ELF-1 (cell line): ENCODE data around the gene TRPT1.

Experiments used
- DNase-seq: peaks from one replicate; pipeline ENCODE4 v3.0.0-alpha.2; 2016; ENCODE audit warnings: low read depth, low spot score

TRPT1 gene

DNA sequence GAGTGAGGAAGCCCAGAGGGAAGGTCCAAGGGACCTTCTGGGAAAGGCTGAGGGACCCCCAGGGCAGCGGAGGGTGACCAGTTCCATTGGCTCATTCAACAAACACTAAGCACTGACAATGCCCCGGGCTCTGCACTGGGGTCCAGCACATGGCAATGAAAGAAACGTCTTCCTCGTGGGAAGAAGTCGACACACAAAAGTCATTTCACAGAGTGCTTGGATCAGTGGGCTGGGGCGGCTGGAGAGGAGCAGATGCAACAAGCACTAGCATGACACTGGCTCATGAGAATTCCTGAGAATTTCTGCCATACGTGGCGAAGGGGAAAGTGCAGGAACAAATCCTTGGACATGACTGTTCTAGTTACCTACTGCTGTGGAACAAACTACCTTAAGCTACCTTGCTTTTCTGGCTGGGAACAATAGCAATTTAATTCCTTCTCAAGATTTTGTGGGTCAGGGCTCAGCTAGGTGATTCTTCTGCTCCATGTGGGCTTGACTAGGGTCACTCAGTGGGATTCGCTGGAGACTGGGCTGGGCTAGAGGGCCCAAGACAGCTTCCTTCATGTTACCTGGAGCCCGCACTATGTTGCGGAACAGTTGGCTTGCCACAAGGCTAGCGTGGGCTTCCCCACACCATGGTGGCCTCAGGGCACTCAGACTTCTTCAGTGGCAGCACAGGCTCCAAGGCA is 46.9 kb downstream of the TRPT1 start:
- no peak for DNase-seq

DNA sequence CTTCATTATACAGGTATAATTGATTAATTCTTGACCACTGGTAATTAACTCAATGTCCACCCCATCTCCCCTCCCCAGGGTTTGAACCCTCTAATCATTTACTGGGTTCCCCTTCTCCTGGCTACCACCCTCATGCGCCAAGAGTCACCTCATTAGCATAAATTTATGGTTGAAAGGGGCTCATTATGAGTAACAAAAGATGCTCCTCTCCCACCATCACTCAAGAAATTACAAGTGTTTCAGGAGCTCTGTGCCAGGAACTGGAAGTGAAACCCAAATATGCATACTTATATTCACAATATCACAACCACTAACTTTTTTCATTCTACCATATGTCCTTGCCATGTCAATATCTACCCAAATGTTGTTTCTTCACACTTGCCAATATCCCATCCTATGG is 47.8 kb downstream of the TRPT1 start:
- DNase-seq: no peak

DNA sequence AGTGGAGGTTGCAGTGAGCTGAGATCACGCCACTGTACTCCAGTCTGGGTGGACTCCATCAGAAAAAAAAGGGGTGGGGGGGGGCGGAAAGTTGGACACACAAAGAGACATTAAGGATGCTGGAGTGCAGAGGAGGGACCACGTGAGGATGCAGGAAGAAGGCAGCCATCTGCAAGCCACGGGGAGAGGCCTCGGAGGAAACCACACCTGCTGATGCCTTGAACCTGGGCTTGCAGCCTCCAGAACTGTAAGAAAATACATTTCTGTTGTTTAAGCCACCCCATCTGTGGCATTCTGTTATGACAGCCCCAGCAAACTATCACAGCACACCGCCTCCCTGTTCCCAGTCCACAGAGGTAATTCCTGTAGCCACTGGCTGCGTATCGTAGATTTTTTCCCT is 49.2 kb downstream of the TRPT1 start:
- DNase-seq: no peak
